PFSK-1 (cell line): Measurements from ENCODE around the gene MALAT1.
A peak's percentile ranks its signal among the peaks of the same experiment; 100 is the strongest.

Experiments
- FOXP2 ChIP-seq: optimal IDR thresholded peaks from 2 replicates; pipeline ENCODE3; 2011; ENCODE audit warnings: borderline replicate concordance, control low read depth, inconsistent platforms; ENCODE audit not compliant: insufficient read depth; ENCODE audit errors: extremely low read length, extremely low read depth
- POLR2AphosphoS5 ChIP-seq: IDR thresholded peaks from 2 replicates; pipeline ENCODE4 v1.6.1; 2012; ENCODE audit warnings: low read depth, mild to moderate bottlenecking, control low read depth, low read length, moderate library complexity
- TAF1 ChIP-seq: IDR thresholded peaks from 2 replicates; pipeline ENCODE4 v1.6.1; 2012; ENCODE audit warnings: low read length, control low read depth, borderline replicate concordance; ENCODE audit not compliant: insufficient read depth
- TF ChIP-seq, protein P1 (sequence below), 2 experiments: IDR thresholded peaks; 2 replicates each; pipeline versions ENCODE4 v1.6.1 to v1.8.0; 2011 to 2012; ENCODE audit warnings: low read depth in 2 of 2, low read length in 2 of 2, control low read depth in 1 of 2, inconsistent platforms in 1 of 2, mild to moderate bottlenecking in 1 of 2, moderate library complexity in 1 of 2; ENCODE audit not compliant: insufficient read depth in 1 of 2

- peak; percentile 75 for TF ChIP-seq POLR2AphosphoS5
- no peak for TF ChIP-seq TAF1
- TF ChIP-seq, protein P1, sequence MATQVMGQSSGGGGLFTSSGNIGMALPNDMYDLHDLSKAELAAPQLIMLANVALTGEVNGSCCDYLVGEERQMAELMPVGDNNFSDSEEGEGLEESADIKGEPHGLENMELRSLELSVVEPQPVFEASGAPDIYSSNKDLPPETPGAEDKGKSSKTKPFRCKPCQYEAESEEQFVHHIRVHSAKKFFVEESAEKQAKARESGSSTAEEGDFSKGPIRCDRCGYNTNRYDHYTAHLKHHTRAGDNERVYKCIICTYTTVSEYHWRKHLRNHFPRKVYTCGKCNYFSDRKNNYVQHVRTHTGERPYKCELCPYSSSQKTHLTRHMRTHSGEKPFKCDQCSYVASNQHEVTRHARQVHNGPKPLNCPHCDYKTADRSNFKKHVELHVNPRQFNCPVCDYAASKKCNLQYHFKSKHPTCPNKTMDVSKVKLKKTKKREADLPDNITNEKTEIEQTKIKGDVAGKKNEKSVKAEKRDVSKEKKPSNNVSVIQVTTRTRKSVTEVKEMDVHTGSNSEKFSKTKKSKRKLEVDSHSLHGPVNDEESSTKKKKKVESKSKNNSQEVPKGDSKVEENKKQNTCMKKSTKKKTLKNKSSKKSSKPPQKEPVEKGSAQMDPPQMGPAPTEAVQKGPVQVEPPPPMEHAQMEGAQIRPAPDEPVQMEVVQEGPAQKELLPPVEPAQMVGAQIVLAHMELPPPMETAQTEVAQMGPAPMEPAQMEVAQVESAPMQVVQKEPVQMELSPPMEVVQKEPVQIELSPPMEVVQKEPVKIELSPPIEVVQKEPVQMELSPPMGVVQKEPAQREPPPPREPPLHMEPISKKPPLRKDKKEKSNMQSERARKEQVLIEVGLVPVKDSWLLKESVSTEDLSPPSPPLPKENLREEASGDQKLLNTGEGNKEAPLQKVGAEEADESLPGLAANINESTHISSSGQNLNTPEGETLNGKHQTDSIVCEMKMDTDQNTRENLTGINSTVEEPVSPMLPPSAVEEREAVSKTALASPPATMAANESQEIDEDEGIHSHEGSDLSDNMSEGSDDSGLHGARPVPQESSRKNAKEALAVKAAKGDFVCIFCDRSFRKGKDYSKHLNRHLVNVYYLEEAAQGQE (IDR thresholded peaks at IDR 0.05; ENCODE audit: insufficient read depth in 1 of 2, low read depth in 2 of 2, low read length in 2 of 2): no peak; a peak in 1 of 4 replicates
- TF ChIP-seq FOXP2: peak; percentile 12
Measured at GRCh38 chr11:65524741-65525545, 26.1 kb downstream of the MALAT1 start, which contains the start of gene SCYL1.
